ENCODE data around the gene CLSTN1.
A peak's percentile ranks its signal among the peaks of the same experiment; 100 is the strongest.

Gene CLSTN1

DNA sequence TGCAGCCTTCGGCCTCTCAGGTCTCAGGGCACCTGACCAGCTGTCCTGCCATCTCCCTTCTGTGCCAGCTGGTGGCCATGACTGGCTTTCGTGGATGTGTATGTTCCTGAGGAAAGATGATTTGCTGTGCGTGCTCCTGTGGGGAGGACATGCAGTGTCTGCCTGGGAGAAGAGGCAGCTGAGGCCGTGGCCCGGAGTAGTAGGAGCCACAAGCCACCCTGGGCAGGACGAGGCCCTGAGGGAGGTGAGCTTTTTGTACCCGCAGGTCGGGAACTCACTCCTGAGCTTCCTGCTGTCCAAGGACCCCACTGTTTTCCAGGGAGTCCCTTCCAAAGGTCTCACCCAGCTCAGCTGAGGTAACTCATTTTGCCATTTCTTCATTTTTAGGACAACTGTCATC is 113.7 kb downstream of the CLSTN1 start:
- DNase-seq, result no peak

- no peak for DNase-seq
These were observed 117.6 kb downstream of the CLSTN1 start for GRCh38 chr1:9706178-9706577.

DNA sequence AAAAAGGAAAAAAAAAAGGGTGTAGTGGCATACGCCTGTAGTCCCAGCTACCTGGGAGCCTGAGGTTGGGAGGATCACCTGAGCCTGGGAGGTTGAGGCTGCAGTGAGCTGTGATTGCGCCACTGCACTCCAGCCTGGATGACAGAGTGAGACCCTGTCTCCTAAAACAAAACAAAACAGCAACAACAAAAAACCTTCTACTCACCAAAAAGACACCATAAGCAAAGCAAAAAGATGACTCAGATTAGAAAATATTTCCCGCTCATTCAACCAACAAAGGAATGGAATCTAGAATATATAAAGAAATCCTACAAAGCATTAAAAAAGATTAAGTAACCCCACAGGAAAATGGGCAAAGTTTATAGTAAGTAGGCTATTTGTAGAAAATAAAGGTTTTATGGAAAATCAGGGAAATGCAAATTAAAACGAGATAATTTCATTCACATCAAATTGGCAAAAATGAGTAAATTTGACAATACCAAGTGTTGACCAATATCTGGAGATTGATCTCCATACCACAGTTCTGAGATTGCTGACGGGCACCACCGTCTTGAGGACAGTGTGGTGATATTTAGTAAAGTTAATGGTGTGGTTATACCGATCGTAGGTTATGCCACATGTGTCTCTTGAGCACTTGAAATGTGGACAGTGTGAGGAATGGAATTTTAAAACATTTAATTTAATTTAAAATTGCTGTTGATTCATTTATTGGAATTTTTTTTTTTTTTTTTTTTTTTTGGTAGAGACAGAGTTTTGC is 118.2 kb downstream of the CLSTN1 start:
- DNase-seq, result no peak

GRCh38 chr1:9703681-9704080 is 120.1 kb downstream of the CLSTN1 start:
- DNase-seq, result no peak

GRCh38 chr1:9703165-9703509 is 120.6 kb downstream of the CLSTN1 start:
- no peak for DNase-seq

DNA sequence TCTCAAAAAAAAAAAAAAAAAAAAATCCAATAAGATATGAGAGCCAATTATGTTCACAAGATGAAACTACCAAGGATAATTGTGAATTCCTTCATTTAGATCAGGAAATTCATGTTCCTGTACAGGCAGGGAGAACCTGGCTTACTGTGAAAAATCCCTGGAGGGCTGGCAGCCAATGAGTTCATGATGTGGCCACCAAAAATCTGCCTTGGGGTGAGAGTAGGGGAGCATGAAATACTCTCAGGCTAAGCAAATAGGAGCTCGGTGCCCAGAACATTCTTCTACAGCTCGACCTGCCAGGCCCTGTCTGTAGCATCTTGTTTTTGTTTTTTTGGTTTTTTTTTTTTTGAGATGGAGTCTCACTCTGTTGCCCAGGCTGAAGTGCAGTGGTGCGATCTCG is 122.1 kb downstream of the CLSTN1 start:
- no peak for DNase-seq

DNA sequence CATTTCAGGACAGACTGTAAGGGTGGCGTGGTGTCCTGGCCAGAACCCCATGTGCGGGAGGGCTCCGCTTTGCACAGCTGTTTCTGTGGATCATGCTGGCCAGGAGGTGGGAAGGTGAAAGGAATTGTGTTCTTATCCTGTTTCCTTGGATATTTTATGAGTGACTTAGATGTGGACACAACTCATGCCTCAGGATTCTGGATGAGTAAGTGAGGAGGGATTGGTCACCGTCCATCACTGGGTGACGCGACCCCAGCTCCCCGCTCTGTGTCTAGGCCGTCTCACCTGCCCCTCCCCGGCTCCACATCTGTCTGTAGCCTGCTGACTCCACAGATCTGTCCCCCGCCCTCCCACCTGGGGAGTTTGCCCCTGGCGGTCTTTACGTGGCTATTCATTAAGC is 123.4 kb downstream of the CLSTN1 start:
- DNase-seq, result no peak

GRCh38 chr1:9699361-9699760 is 124.4 kb downstream of the CLSTN1 start:
- DNase-seq, result no peak

- no peak for DNase-seq
These were observed 127.0 kb downstream of the CLSTN1 start for GRCh38 chr1:9696793-9697192.

DNA sequence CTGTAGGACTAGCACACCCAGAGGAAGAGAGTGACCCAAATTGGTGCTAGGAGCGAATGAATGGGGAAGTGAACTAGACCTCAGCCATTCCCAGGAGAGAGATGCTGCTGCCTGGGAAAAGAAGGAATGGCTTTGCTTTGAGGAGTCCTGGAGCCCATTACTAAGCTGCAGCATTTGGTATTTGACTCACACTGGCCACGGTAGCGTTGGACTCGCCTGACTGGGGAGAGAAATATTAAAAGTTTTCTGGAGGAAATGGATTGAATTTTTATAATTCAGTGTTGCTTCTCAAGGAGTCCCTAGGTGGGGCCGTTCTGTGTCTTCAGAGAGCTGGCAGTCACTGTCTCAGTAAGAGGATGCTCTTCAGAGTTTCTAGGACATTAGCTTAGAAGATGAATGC is 132.1 kb downstream of the CLSTN1 start:
- no peak for DNase-seq

DNA sequence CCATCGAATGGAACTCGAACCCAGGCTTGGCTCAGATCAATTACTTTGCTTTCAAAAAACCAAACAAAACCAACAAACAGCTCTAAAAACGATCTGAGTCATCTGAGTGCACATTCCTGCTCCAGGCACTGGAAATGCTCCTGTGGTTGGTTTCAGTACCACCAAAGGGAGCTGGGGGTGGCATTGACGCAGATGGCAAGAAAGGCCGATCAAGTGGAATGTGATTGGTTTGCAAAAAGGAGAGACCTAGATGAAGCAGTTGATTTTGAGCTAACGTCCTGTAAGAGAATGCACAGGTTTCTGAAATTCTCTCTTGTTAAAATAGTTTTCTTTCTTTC is 132.7 kb downstream of the CLSTN1 start:
- DNase-seq, result no peak

GRCh38 chr1:9690440-9691107 is 133.2 kb downstream of the CLSTN1 start:
- no peak for DNase-seq

- peak in 1 of 4 experiments; percentile 14 for DNase-seq
These were observed 133.8 kb downstream of the CLSTN1 start for GRCh38 chr1:9689971-9690381.

DNA sequence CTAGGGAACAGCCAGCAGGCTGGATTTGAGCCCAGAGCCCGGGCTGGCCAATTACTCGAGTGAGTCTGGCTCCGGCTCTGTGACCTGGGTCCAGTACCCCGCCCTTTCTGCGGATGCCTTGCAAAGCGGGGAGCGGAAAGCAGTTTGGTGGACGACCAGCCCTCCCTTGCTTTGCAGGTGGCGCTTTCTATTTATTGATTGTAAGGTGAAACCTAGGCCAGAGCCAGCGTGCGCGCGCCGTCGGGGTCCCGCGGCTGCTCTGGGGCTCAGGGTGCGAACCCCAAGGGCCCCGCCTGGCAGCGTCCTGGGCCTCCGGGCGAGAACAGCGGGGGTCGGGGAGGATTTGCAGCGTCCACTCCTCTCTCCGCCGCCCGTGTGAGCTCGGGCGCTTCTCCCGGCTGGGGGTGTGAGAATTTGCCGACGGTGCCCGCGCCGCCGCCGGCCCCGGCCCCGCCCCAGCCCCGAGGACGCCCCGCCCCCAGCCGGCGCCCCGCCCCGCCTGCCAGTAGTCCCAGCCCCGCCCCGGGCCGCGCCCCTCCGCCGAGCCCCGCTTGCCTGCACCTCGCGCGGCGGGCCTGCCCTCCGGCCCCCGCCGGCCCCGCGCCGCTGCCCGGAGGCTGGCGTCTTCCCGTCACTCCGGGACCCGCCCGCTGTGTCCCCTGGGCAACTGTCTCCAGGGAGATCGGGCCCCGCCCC is 134.6 kb downstream of the CLSTN1 start:
- peak; percentile 40 to 87 (median 76) for DNase-seq

GRCh38 chr1:9688599-9688998 is 135.2 kb downstream of the CLSTN1 start:
- DNase-seq, result no peak

DNA sequence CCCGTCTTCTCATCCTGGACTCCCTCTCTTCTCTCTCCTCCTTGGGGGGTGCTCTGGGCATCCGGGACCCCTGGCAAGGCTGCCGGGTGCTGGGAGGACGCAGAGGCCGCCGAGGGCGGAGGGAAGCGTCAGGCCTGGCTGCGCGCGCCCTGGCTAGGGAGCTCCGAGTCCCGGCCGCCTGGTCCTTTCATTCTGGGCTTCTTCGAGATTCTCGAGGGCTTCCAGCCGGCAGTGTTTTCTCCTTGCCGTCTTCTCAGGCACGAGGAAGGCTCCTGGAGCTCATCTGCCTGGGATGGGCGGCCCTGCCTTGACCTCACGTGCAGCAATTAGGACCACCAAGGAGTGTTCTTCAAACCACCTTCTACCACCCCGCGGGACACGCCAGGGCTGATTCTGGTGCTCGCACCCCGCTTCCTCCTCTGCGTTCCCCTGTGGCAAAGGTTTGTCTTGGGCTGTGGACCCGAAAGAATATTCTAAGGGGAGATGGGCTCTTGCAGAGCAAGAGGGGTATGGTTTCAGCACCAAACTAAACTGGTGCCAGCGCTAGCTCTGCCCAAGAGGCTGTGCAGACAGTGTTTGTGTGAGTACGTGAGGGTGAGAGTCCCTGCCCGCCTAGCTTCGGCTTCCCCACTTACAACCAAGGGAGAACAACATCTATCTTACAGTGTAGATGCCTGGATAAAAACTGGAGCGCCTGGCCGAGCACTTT is 135.7 kb downstream of the CLSTN1 start:
- no peak for DNase-seq

GRCh38 chr1:9687120-9687873 is 136.5 kb downstream of the CLSTN1 start:
- DNase-seq, result peak; percentile 17 to 56 (median 21)

DNA sequence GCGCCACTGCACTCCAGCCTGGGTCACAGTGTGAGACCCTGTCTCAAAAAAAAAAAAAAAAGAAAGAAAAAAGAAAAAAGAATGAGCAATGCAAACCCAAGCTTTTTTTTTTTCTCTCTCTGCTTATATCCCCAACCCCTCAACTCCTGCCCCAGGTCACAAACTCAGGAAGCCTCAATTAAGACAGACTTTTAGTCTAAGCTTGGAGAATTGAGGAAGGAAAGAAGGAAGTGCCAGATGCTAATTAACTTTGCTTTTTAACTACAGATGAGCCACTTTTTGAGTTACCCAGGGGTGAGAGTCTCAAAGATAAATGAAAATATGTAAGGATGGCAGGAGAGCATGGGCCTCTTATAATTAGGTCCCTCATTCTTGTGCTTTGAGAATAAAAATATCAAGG is 139.0 kb downstream of the CLSTN1 start:
- DNase-seq, result no peak

GRCh38 chr1:9680828-9681227 is 142.9 kb downstream of the CLSTN1 start:
- no peak for DNase-seq

DNA sequence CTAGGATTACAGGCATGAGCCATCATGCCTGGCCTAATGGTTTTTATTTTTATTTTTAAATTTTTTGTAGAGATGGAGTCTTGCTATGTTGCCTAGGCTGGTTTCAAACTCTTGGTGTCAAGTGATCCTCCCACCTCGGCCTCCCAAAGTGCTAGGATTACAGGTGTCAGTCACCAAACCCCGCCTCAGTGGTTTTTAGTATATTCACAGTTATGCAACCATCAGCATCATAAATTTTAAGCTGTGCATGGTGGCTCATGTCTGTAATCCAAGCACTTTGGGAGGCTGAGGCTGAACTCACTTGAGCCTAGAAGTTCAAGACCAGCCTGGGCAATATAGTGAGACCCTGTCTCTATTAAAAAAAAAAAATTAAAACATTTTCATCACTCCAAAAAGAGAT is 143.7 kb downstream of the CLSTN1 start:
- DNase-seq, result no peak
